Kidney epithelial cell (primary cell): Measurements from ENCODE around the gene BTG4. TPM values are rescaled to one million over a fixed set of nuclear protein-coding genes. Genes with fewer than 3 reads are reported as not detected.

ENCODE experiments used
- DNase-seq: peaks from one replicate; pipeline ENCODE4 v3.0.0-alpha.2; 2010; ENCODE audit warnings: low read depth
- H3K27me3 ChIP-seq: 2 replicates; pipeline ENCODE4 v1.6.0; 2011; ENCODE audit warnings: low read length; ENCODE audit not compliant: control insufficient read depth, insufficient read depth
- H3K36me3 ChIP-seq: 2 replicates; pipeline ENCODE4 v1.5.1; 2011; ENCODE audit warnings: low read length; ENCODE audit not compliant: control insufficient read depth, insufficient read depth
- H3K4me3 ChIP-seq: 2 replicates; pipeline ENCODE4 v1.5.1; 2011; ENCODE audit warnings: low read depth, mild to moderate bottlenecking, control low read depth, low read length
- CTCF ChIP-seq: IDR thresholded peaks from 2 replicates; pipeline ENCODE4 v1.5.1; 2011; ENCODE audit warnings: mild to moderate bottlenecking, moderate library complexity, low read length, control low read depth, inconsistent platforms; ENCODE audit not compliant: insufficient read depth, poor library complexity, severe bottlenecking
- total RNA-seq: library from RNA; depleted of rRNA; stranded (reverse); fragments of >200 nt; gene quantifications from 2 replicates; pipeline ENCODE4 v1.2.3, GENCODE V29; 2015

The BTG4 gene
- total RNA-seq, 1 donor from 2014 or later, result 0.08 TPM

- Histone ChIP-seq H3K27me3 (peaks cover 8% of the 10 kb centered on the region), H3K36me3 (no peaks in the 10 kb centered on the region), H3K4me3 (no peak overlapping the region)
- TF ChIP-seq CTCF, result no peak
- no peak for DNase-seq
Measured at GRCh38 chr11:111510311-111510710, 1.9 kb downstream of the BTG4 start.

- Histone ChIP-seq H3K27me3 (no peaks in the 10 kb centered on the region), H3K36me3 (no peaks in the 10 kb centered on the region), H3K4me3 (no peak overlapping the region)
- DNase-seq, result no peak
- TF ChIP-seq CTCF, result no peak
Measured at GRCh38 chr11:111502611-111503010, 9.6 kb downstream of the BTG4 start.

GRCh38 chr11:111500481-111500880 is 11.7 kb downstream of the BTG4 start:
- H3K27me3 ChIP-seq, result no peaks in the 10 kb centered on the region
- no peak overlapping the region for H3K4me3 ChIP-seq
- DNase-seq, result no peak
- TF ChIP-seq CTCF, result no peak
- H3K36me3 ChIP-seq, result no peaks in the 10 kb centered on the region

GRCh38 chr11:111499483-111499882 is 12.7 kb downstream of the BTG4 start:
- no peak for TF ChIP-seq CTCF
- no peak for DNase-seq
- H3K27me3 ChIP-seq, result no peaks in the 10 kb centered on the region
- H3K36me3 ChIP-seq, result no peaks in the 10 kb centered on the region
- no peak overlapping the region for H3K4me3 ChIP-seq

- no peaks in the 10 kb centered on the region for H3K36me3 ChIP-seq
- no peak overlapping the region for H3K4me3 ChIP-seq
- no peaks in the 10 kb centered on the region for H3K27me3 ChIP-seq
- TF ChIP-seq CTCF, result no peak
- no peak for DNase-seq
Measured at GRCh38 chr11:111494040-111494439, 18.1 kb downstream of the BTG4 start.

GRCh38 chr11:111490496-111490895 is 21.7 kb downstream of the BTG4 start:
- no peak for DNase-seq
- Histone ChIP-seq H3K27me3 (no peaks in the 10 kb centered on the region), H3K4me3 (no peak overlapping the region), H3K36me3 (no peaks in the 10 kb centered on the region)
- TF ChIP-seq CTCF, result no peak
